GM13976 (cell line): Measurements from ENCODE around the gene TUBB8B.
"Not testable (repeated sequence)": the region's sequence is repeated elsewhere in the genome, so short reads cannot be mapped to it uniquely, and the experiment has no call there.

Experiments
- DNase-seq: peaks from one replicate; pipeline ENCODE4 v3.0.0; 2012; ENCODE audit warnings: low spot score
- in situ Hi-C: fragments of 300-500 bp; cut with MboI; formaldehyde crosslinking; loops from one replicate; pipeline ENCODE4 v1.12.0; 2022; ENCODE audit warnings: low sequenced_read_pairs, mixed read lengths, inconsistent platforms; ENCODE audit not compliant: unreplicated experiment

The TUBB8B gene

GRCh38 chr18:64279-64678 lies 14.9 kb upstream of the TUBB8B start:
- DNase-seq, in situ Hi-C loops: not testable (repeated sequence)

- DNase-seq, in situ Hi-C loops: not testable (repeated sequence)
Measured at GRCh38 chr18:63656-64055, 14.2 kb upstream of the TUBB8B start.

GRCh38 chr18:54388-54787 lies 5.0 kb upstream of the TUBB8B start:
- DNase-seq, in situ Hi-C loops: not testable (repeated sequence)

GRCh38 chr18:48696-49095 lies 719 bp downstream of the TUBB8B start:
- DNase-seq, in situ Hi-C loops: not testable (repeated sequence)

GRCh38 chr18:13177-13576 lies 36.2 kb downstream of the TUBB8B start:
- DNase-seq, in situ Hi-C loops: not testable (repeated sequence)

- DNase-seq, in situ Hi-C loops: not testable (repeated sequence)
Measured at GRCh38 chr18:12773-13172, 36.6 kb downstream of the TUBB8B start.

GRCh38 chr18:11383-12274 lies 37.8 kb downstream of the TUBB8B start:
- in situ Hi-C loops, DNase-seq: not testable (repeated sequence)

- in situ Hi-C loops, DNase-seq: not testable (repeated sequence)
Measured at GRCh38 chr18:10624-11184, 38.7 kb downstream of the TUBB8B start.

- in situ Hi-C loops = not testable (repeated sequence)
Measured at GRCh38 chr18:9937-10336, 39.5 kb downstream of the TUBB8B start.

More at GRCh38 chr18:9937-10336, 39.5 kb downstream of the TUBB8B start:
- DNase-seq = not testable (repeated sequence)
